HEK293 (cell line): Measurements from ENCODE around the gene EIF4E2.

ENCODE experiments used
- MZF1 ChIP-seq: fragments of 450-650 bp; formaldehyde crosslinking; IDR thresholded peaks from 2 replicates; pipeline ENCODE4 v1.5.1; 2017; ENCODE audit warnings: missing biosample characterization, missing genetic modification characterization, borderline replicate concordance
- ZBTB26 ChIP-seq: fragments of 450-650 bp; formaldehyde crosslinking; optimal IDR thresholded peaks from 2 replicates; pipeline ENCODE3; 2016; ENCODE audit warnings: missing biosample characterization, mild to moderate bottlenecking, missing genetic modification characterization
- ZBTB8A ChIP-seq: fragments of 450-650 bp; formaldehyde crosslinking; IDR thresholded peaks from 2 replicates; pipeline ENCODE4 v1.5.1; 2016; ENCODE audit warnings: missing biosample characterization, missing genetic modification characterization
- ZNF121 ChIP-seq: fragments of 450-650 bp; formaldehyde crosslinking; IDR thresholded peaks from 2 replicates; pipeline ENCODE4 v1.5.1; 2016; ENCODE audit warnings: missing biosample characterization, missing genetic modification characterization
- ZNF768 ChIP-seq: fragments of 450-650 bp; formaldehyde crosslinking; IDR thresholded peaks from 2 replicates; pipeline ENCODE4 v1.5.1; 2018; ENCODE audit warnings: missing biosample characterization, mild to moderate bottlenecking, missing genetic modification characterization
- ZNF785 ChIP-seq: fragments of 450-650 bp; formaldehyde crosslinking; IDR thresholded peaks from 2 replicates; pipeline ENCODE4 v1.5.1; 2016; ENCODE audit warnings: missing biosample characterization, missing genetic modification characterization
- TF ChIP-seq, protein P1 (sequence below): fragments of 450-650 bp; formaldehyde crosslinking; IDR thresholded peaks from 2 replicates; pipeline ENCODE4 v1.5.1; 2016; ENCODE audit warnings: missing biosample characterization, missing genetic modification characterization

- no peak for TF ChIP-seq ZBTB26 (tag by site-specific recombination)
- TF ChIP-seq ZNF121: no peak
- no peak for TF ChIP-seq ZNF768 (tag by site-specific recombination)
- no peak for TF ChIP-seq ZBTB8A (tag by site-specific recombination)
- TF ChIP-seq, protein P1, sequence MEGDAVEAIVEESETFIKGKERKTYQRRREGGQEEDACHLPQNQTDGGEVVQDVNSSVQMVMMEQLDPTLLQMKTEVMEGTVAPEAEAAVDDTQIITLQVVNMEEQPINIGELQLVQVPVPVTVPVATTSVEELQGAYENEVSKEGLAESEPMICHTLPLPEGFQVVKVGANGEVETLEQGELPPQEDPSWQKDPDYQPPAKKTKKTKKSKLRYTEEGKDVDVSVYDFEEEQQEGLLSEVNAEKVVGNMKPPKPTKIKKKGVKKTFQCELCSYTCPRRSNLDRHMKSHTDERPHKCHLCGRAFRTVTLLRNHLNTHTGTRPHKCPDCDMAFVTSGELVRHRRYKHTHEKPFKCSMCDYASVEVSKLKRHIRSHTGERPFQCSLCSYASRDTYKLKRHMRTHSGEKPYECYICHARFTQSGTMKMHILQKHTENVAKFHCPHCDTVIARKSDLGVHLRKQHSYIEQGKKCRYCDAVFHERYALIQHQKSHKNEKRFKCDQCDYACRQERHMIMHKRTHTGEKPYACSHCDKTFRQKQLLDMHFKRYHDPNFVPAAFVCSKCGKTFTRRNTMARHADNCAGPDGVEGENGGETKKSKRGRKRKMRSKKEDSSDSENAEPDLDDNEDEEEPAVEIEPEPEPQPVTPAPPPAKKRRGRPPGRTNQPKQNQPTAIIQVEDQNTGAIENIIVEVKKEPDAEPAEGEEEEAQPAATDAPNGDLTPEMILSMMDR: no peak
- TF ChIP-seq MZF1 (tag by site-specific recombination): no peak
- no peak for TF ChIP-seq ZNF785
These were observed 27.4 kb downstream of the EIF4E2 start for GRCh38 chr2:232577841-232578240.
